Measurements from ENCODE around the gene REST.

REST gene

GRCh38 chr4:56959100-56959499, 51.4 kb downstream of the REST start:
- no peak for TF ChIP-seq CTCF (IDR thresholded peaks at IDR 0.05; ENCODE audit: low read depth, low read length, missing control alignments)
- no peak overlapping the region for H3K4me3 ChIP-seq (ENCODE audit: low read depth, low read length)
- no peak for DNase-seq (ENCODE audit: low read depth)

- no peak for DNase-seq (ENCODE audit: low read depth)
- no peak overlapping the region for H3K4me3 ChIP-seq (ENCODE audit: low read depth, low read length)
- TF ChIP-seq CTCF (IDR thresholded peaks at IDR 0.05; ENCODE audit: low read depth, low read length, missing control alignments) = no peak
Measured at GRCh38 chr4:56961107-56961500, 53.4 kb downstream of the REST start.

- no peak overlapping the region for H3K4me3 ChIP-seq (ENCODE audit: low read depth, low read length)
- no peak for DNase-seq (ENCODE audit: low read depth)
- TF ChIP-seq CTCF (IDR thresholded peaks at IDR 0.05; ENCODE audit: low read depth, low read length, missing control alignments) = no peak
Measured at GRCh38 chr4:56971383-56971782, 63.7 kb downstream of the REST start.

GRCh38 chr4:56972389-56972788, 64.7 kb downstream of the REST start:
- no peak overlapping the region for H3K4me3 ChIP-seq (ENCODE audit: low read depth, low read length)
- no peak for DNase-seq (ENCODE audit: low read depth)
- no peak for TF ChIP-seq CTCF (IDR thresholded peaks at IDR 0.05; ENCODE audit: low read depth, low read length, missing control alignments)

GRCh38 chr4:56972809-56973208, 65.1 kb downstream of the REST start:
- no peak for DNase-seq (ENCODE audit: low read depth)
- no peak overlapping the region for H3K4me3 ChIP-seq (ENCODE audit: low read depth, low read length)
- no peak for TF ChIP-seq CTCF (IDR thresholded peaks at IDR 0.05; ENCODE audit: low read depth, low read length, missing control alignments)

GRCh38 chr4:56973336-56973735, 65.6 kb downstream of the REST start:
- no peak overlapping the region for H3K4me3 ChIP-seq (ENCODE audit: low read depth, low read length)
- no peak for TF ChIP-seq CTCF (IDR thresholded peaks at IDR 0.05; ENCODE audit: low read depth, low read length, missing control alignments)
- DNase-seq (ENCODE audit: low read depth) = no peak

GRCh38 chr4:56976283-56976836, 68.7 kb downstream of the REST start:
- DNase-seq (ENCODE audit: low read depth) = no peak
- peak overlapping the region; percentile 99 for H3K4me3 ChIP-seq (ENCODE audit: low read depth, low read length)
- TF ChIP-seq CTCF (IDR thresholded peaks at IDR 0.05; ENCODE audit: low read depth, low read length, missing control alignments) = no peak
